Kasumi-1 (cell line): ENCODE results near the gene ADAMTS17.
A peak's percentile ranks its signal among the peaks of the same experiment; 100 is the strongest.

Experiments
- DNase-seq, 2 experiments: peaks; one replicate each; lab custom pipeline; 2025; lab: John Stamatoyannopoulos, UW

Gene ADAMTS17

DNA sequence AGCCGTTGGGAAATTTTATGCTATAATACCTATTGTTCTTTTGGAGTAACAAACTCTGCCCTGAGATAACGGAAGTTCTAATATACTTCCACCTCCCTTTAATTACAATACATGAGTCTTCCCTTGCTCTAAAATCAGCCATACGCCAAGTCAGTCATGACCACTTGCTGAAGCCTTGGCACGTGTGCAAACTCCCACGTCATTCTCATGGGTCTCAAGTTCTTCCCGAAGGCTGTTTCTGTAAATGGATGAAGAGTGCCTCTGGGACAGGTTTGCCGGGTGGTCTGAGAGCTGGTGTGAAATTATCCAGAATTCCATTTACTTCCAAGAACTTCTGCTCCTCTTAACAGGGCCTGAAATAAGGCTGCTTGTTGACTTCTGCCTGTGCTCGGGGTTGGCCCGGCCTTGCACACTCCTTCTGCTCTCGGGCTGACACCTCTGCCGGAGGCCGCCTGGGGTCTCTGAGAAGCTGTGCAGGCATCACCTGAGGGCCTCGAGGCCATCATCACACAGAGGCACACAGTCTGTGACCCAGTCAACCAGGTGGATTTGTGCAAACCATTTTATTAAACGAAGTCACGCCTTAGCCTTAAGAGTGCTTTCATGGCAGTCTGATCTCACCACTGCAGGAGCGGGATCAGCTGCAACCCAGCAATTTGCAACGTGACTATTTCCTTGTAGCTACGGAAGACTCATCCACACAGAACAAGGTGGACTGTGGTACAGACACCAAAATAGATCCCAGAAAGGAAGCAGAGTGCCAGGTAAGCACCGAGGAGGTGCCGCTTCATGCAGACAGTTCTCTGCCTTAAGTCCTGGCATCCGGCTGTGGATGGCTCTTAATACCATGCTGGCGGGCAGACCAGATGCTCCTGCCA, 120.1 kb downstream of the ADAMTS17 start:
- no peak for DNase-seq

GRCh38 chr15:100220058-100220768, 121.6 kb downstream of the ADAMTS17 start:
- DNase-seq = no peak

- no peak for DNase-seq
These were observed 123.3 kb downstream of the ADAMTS17 start for GRCh38 chr15:100218434-100218833.

DNA sequence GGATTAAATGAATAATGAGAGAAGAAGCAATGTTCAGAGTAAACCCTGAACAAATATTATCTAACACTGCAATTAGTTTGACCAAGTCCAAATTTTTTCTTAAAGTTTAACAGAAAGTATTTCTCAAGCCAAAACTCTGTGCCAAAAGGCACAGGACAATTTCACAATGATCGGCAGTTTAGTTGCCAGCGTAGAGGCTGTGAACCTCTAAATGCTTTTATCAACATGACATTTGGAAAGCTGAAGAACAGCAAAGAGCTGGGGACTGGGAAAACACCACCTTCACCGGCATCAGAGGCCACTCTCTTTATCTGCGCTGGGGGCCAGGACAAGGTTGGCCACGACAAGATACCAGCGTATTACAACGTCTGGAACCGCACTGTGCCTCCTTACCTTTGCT, 125.6 kb downstream of the ADAMTS17 start:
- DNase-seq = no peak

- DNase-seq = no peak
These were observed 126.0 kb downstream of the ADAMTS17 start for GRCh38 chr15:100215843-100216169.

DNA sequence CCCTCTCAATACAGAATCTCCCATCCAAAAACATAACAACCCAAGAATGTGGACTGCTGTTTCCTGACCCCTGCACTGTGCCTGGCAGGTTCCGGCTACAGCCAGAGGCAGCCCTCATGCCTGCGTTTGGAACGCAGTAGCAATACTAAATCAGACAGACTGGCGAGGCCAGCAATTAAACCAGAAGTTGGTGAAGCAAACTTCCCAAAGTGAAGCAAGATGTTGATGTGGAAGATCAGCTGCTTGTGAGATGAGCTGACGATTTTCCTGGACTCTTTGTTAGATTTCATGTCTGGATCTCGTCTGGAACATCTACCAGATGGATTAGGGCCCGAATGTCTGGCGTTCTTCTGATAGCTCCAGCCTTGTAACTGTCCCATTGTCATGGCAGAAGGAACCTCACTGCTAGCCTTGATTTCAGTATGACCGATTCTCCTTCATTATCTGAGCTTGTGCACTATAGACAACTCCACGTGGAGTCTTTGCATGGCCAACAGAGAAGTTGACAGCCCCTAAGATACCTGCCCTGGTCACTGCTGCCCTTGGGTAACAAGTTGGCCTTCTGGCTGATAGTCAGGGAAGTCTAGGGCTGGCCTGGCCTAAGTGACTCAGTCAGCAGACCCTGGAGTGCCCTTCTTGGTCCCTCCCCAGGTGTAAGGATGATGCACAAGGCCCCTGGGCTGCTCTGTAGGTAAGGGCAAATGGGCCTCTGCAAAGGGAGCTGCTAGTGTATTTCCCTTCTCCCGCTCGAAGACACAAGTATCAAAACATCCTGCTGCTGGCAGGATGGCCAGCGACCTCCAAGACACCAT, 126.5 kb downstream of the ADAMTS17 start:
- no peak for DNase-seq

DNA sequence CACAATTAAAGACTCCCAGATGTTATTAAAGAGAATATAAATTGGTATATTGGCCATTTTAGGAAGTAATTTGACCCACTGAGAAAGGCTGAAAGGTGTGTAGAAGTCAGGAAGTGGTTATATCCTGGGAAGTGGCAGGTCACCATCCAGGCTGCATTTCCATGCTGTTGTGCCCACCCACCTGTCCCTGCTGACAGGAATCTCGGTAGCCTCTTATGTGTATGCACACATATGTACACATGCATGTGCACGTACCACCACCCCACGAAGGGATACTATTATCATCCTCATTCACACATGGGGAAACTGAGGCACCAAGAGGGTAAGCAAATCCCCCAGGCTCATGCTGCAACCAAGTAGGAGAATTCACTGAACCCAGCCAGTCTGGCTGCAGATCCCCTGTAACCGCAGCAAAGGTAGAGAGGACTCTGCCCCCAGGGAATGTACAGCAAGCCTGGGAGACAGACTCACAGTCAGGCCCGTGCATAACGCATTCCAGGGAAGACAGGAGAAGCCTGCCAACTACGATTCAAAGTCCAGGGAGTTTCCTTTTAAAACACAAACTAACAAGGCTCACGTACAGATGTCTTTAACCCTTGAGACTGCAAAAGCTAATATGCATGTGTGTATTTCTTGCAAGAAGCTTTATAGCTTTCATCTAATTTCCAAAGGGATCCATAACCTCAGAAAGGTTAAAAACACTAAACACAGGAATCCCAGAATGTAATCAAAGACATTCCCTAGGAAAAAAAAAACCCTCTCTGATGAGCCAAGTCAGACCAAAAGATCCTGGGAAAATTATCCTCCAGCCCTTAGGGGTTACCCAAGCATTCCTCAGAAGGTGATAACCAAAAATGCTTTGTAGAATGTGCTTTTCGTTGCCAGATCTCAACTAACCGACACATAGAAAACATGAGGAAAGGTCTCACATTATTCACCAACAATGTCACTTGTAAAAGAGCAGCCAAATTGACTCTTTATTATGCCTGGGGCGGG, 129.6 kb downstream of the ADAMTS17 start:
- no peak for DNase-seq

DNA sequence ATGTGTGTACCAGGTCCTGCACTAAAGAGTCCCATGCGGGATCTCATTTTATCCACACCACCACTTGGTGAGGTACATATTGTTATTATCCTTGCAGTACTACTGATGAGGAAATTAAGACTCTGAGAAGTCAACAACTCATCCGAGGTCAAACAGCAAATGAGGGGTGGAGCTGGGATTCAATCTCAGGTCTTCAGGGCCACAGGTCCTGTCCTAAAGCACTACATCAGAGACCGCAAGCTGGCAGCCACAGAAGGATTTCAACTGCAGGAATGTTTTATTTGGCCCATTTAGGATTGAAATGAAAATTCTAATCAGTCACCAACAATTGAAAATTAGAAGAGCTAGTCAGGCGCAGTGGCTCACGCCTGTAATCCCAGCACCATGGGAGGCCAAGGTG, 131.4 kb downstream of the ADAMTS17 start:
- DNase-seq = no peak

GRCh38 chr15:100208921-100209603, 132.7 kb downstream of the ADAMTS17 start:
- no peak for DNase-seq

DNA sequence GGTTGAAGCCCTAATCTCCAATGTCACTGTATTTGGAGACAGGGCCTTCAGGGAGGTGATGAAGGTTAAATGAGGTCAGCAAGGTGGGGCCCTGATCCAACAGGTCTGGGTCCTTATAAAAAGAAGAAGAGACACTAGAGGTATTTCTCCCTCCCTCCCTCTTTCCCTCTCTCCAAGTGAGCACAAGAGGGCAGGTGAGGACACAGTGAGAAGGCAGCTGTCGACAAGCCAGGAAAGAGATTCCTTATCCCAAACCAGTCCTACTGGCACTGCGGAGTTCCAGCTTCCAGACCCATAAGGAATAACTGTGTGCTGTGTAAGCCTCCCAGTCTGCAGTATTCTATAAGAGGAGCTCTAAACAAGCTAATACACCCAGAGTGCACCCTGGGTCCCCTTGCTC, 134.7 kb downstream of the ADAMTS17 start:
- DNase-seq = no peak

GRCh38 chr15:100206643-100207042, 135.1 kb downstream of the ADAMTS17 start:
- no peak for DNase-seq

DNA sequence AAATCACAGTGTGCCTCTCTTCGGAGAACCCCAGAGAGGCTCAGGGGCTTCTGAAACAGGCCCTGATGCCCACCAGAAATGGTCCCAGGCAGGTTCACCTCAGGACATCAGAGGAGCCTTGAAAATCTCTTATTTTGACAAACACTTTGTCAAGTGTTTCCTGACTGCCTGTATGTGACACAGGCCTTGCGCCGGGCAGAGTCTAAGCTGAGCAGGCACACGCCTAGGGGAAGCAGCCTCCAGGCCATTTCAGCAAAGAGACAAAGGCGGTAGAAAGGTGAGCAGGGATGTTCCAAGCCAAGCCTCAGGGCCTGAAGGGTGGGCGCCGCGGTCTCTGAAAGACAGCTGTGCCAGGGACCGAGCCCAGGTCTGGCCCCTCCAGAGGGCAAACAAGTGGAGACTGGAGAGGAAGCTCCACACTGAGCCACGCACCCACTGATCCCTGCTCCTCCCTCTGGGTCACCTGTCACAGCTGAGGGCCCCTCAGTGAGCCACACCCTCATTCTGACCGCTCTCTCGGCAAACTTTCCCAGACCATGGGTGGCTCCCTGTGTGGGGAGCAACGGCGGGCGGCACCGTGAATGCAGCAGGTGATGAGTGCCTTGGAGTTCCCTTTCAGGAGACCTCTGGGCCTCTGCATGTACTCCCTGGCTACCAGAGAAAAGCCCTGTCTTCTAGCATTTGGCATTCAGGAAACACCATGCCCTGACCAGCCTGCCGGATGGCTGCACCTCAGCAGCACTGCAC, 136.1 kb downstream of the ADAMTS17 start:
- no peak for DNase-seq

GRCh38 chr15:100204771-100205170, 137.0 kb downstream of the ADAMTS17 start:
- no peak for DNase-seq

GRCh38 chr15:100204211-100204610, 137.6 kb downstream of the ADAMTS17 start:
- no peak for DNase-seq

GRCh38 chr15:100202309-100202960, 139.3 kb downstream of the ADAMTS17 start:
- DNase-seq = no peak

DNA sequence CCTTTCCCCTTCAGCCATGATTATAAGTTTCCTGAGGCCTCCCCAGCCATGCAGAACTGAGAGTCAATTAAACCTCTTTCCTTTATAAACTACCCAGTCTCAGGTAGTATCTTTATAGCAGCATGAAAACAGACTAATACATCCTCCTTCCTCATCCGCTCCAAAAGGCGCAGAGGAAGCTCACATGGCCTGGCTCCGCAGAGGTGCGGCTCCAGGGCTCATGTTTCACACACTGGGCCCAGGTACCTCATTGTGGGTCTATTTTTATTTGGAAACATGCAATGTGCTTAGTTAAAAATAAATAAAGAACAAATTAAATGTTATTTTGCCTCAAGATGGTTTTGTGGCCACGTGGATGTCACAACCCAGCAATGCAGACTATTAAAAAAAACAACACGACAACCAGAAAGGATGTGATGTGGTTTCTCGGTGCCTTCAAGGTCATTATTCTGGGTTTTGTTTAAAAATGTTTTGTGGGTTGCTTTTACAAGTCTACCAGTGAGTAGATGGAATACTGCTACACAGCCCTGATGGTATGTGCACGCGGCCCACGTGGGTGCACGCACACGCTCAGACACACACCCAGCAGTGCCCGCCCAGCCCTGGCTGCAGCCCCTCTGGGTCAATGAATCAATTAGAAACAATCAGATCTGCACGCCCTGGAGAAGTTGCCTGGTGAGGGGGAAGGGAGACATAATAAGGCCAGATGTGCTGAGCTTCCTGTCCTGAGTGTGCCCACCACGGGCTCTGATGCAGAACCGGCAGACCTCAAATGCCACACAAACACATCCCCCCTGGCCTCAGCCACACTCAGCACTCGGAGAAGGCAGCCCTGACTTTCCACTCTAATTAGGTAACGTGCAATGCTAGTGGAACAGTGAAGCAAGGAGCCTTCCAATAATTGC, 140.1 kb downstream of the ADAMTS17 start:
- DNase-seq = peak in 1 of 2 experiments; percentile 5

DNA sequence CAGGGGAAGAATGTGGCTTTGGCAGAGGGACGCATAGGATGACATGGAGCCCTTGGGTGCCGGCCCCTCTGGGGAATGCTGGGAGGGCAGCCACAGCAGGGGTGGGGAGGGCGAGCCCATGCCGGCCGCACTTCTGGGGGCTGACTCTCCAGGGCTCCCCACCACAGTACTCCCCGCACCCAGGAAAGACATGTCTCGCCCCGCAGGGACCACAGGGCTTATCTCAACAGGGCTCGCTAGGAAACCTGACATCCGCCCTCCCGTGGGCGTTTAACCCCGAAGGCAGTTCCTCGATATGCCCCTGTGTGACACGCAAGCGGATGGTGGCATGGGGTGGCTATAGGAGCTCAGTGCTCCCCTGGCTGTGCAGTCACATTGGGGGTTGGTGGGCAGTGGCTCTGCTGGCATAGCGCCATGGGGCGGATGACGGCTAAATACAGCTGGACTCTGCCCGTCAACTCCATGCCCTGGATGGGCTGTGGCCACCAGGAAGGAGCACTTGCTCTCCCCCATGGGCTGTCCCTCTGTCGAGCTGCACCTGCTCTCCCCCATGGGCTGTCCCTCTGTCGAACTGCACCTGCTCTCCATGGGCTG, 141.4 kb downstream of the ADAMTS17 start:
- no peak for DNase-seq

DNA sequence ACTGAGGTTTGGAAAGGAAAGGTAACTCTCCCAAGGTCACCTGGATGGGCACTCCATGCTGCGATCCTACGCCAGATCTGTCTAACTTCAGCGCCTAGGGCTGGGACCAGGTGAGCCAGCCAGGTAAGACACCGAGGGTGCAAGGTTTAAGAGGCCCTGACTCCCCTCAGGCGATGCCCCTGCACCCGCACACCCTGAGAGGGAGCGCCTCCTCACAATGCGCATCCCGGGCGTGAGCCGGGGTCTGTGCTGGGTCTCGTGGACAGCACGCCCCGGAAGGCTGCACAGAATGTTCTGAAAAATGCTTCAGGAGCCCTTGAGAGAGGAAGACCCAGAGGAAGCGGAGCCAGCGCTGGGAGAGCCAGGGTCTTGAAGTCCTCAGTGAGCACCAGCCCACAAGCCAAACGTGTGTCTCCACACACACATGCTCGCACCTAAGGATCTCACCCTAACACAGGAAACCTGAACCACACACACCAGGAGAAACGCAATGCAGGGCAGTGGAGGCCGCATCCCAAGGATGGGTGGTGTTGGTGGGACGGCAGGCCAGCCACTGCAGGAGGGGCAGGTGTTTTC, 142.0 kb downstream of the ADAMTS17 start:
- no peak for DNase-seq
